NCI-H187 (cell line): Measurements from ENCODE around the gene AIMP2.
A peak's percentile ranks its signal among the peaks of the same experiment; 100 is the strongest.
"Not testable (repeated sequence)": the region's sequence is repeated elsewhere in the genome, so short reads cannot be mapped to it uniquely, and the experiment has no call there.

Experiments
- DNase-seq, 2 experiments: peaks; one replicate each; lab custom pipeline; 2025; lab: John Stamatoyannopoulos, UW

The AIMP2 gene

GRCh38 chr7:6008668-6009611 lies at the start of gene AIMP2, which contains the start of gene PMS2:
Gene AIMP2, plus strand, starts transcription at chr7:6009272. Its CDS starts 92 bp downstream, at chr7:6009364.
Gene PMS2, minus strand, starts transcription at chr7:6009049. Its CDS starts 30 bp downstream, at chr7:6009019.
- peak; percentile 91 to 92 for DNase-seq

- DNase-seq, result not testable (repeated sequence)
Measured at GRCh38 chr7:5963205-5963604, 45.9 kb upstream of the AIMP2 start.

- not testable (repeated sequence) for DNase-seq
Measured at GRCh38 chr7:5963810-5964209, 45.3 kb upstream of the AIMP2 start.

GRCh38 chr7:5970347-5970911 lies 38.6 kb upstream of the AIMP2 start, which contains the start of gene RSPH10B:
Gene RSPH10B, minus strand, starts transcription at chr7:5970689. Its CDS starts 3,573 bp downstream, at chr7:5967116.
- not testable (repeated sequence) for DNase-seq

- DNase-seq, result not testable (repeated sequence)
Measured at GRCh38 chr7:5973580-5973979, 35.5 kb upstream of the AIMP2 start.

- not testable (repeated sequence) for DNase-seq
Measured at GRCh38 chr7:5979680-5980314, 29.3 kb upstream of the AIMP2 start.

GRCh38 chr7:5987061-5987460 lies 22.0 kb upstream of the AIMP2 start:
- not testable (repeated sequence) for DNase-seq

GRCh38 chr7:5997210-5997808 lies 11.8 kb upstream of the AIMP2 start:
- DNase-seq, result peak in 1 of 2 experiments; percentile 24

GRCh38 chr7:6007386-6007785 lies 1.7 kb upstream of the AIMP2 start:
- no peak for DNase-seq

- not testable (repeated sequence) for DNase-seq
Measured at GRCh38 chr7:6007835-6008590, 1.1 kb upstream of the AIMP2 start.

- DNase-seq, result not testable (repeated sequence)
Measured at GRCh38 chr7:6010370-6010769, 1.3 kb downstream of the AIMP2 start.

- no peak for DNase-seq
Measured at GRCh38 chr7:6011541-6011940, 2.5 kb downstream of the AIMP2 start.

- no peak for DNase-seq
Measured at GRCh38 chr7:6012355-6013104, 3.5 kb downstream of the AIMP2 start.

- peak; percentile 11 to 27 for DNase-seq
Measured at GRCh38 chr7:6015917-6016652, 7.0 kb downstream of the AIMP2 start.

- DNase-seq, result no peak
Measured at GRCh38 chr7:6016653-6016966, 7.5 kb downstream of the AIMP2 start.

GRCh38 chr7:6020371-6021286 lies 11.6 kb downstream of the AIMP2 start:
- no peak for DNase-seq

GRCh38 chr7:6022707-6023106 lies 13.6 kb downstream of the AIMP2 start:
- DNase-seq, result no peak

GRCh38 chr7:6023974-6024435 lies 14.9 kb downstream of the AIMP2 start:
- no peak for DNase-seq
